PC-9 (cell line): Measurements from ENCODE around the gene AMH.
A peak's percentile ranks its signal among the peaks of the same experiment; 100 is the strongest.

ENCODE experiments used
- CTCF ChIP-seq: fragments of 200-600 bp; sonication (generic); conservative IDR thresholded peaks from 2 replicates; pipeline ENCODE4 v1.6.1; 2017; ENCODE audit warnings: mixed run types, antibody characterized with exemption, mild to moderate bottlenecking, moderate library complexity
- EZH2 ChIP-seq: fragments of 200-600 bp; sonication (generic); IDR thresholded peaks from 2 replicates; pipeline ENCODE4 v1.8.0; 2017; ENCODE audit warnings: antibody characterized with exemption, low read depth

DNA sequence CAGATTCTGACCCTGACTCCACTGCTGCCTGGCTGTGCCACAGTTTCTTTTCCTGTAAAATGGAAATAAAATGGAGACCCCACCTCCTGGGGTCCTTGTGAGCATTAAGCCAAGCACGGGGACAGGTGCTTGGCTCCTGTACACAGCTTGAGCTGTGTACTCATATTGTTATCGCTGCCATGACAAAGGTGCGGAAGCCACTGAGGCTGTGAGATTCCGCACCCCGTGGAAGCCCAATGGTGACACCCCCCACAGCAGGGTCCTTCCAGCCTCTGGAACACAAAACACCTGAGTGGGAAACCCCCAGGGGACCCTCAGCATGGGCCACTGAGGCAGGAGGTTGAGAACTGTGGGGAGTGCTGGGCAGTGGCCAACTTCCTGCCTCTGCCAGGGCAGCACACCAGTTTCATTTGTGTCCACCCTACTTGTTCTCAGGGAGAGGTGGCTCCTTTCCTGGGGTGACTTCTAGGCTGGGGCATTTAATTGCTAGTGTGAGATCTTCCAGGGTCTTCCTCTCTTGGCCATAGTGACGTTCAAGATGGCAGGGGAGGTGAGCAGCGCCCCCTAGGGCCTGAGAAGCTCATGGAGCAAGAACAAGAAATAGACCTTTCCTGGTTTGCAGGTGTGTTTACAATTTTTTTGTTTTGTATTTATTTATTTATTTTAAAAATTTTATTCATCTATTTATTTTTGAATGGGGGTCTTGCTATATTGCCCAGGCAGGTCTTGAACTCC is 12.5 kb downstream of the AMH start:
- peak; percentile 68 for TF ChIP-seq CTCF
- TF ChIP-seq EZH2, result no peak
